Upper lobe of right lung (tissue), 1 donor: ENCODE data around the gene USP53. TPM values are rescaled to one million over a fixed set of nuclear protein-coding genes. Genes with fewer than 3 reads are reported as not detected.

Experiments
- ATAC-seq: fragments of 200-7000 bp; cut with Tn5 transposase; one replicate; pipeline ENCODE4 v1.9.1; 2020; ENCODE audit warnings: mild to moderate bottlenecking, moderate library complexity
- DNase-seq: peaks from one replicate; pipeline ENCODE4 v3.0.0-alpha.2; 2020
- H3K27ac ChIP-seq: fragments of 200-600 bp; one replicate; pipeline ENCODE4 v1.8.0; 2022
- H3K27me3 ChIP-seq: fragments of 200-600 bp; one replicate; pipeline ENCODE4 v1.8.0; 2022; ENCODE audit warnings: mild to moderate bottlenecking
- H3K36me3 ChIP-seq: fragments of 200-600 bp; one replicate; pipeline ENCODE4 v1.8.0; 2022
- H3K4me1 ChIP-seq: fragments of 200-600 bp; one replicate; pipeline ENCODE4 v1.8.0; 2022
- H3K4me3 ChIP-seq: fragments of 200-600 bp; one replicate; pipeline ENCODE4 v1.8.0; 2022; ENCODE audit warnings: mild to moderate bottlenecking
- H3K9me3 ChIP-seq: fragments of 200-600 bp; one replicate; pipeline ENCODE4 v1.8.0; 2022
- intact Hi-C: fragments of 100-400 bp; cut with DNase I; formaldehyde crosslinking; loops from one replicate; pipeline ENCODE4 v1.11.0; 2022
- total RNA-seq: library from RNA; stranded (reverse); fragmentation: NEBNext Ultra II Directional; extraction: Animal tissue kit (Norgen Biotek cat#: 25700); gene quantifications from one replicate; pipeline ENCODE4 v1.2.1, GENCODE V29; 2021
- TF ChIP-seq, protein P1 (sequence below): fragments of 200-600 bp; IDR thresholded peaks from one replicate; pipeline ENCODE4 v1.8.0; 2022; ENCODE audit warnings: antibody characterized with exemption
- donor health status: DM: no; HTN: yes; CAD: no; lungs with severe emphysema.

Gene USP53
- total RNA-seq, 1 donor from 2014 or later = 80.5 TPM

DNA sequence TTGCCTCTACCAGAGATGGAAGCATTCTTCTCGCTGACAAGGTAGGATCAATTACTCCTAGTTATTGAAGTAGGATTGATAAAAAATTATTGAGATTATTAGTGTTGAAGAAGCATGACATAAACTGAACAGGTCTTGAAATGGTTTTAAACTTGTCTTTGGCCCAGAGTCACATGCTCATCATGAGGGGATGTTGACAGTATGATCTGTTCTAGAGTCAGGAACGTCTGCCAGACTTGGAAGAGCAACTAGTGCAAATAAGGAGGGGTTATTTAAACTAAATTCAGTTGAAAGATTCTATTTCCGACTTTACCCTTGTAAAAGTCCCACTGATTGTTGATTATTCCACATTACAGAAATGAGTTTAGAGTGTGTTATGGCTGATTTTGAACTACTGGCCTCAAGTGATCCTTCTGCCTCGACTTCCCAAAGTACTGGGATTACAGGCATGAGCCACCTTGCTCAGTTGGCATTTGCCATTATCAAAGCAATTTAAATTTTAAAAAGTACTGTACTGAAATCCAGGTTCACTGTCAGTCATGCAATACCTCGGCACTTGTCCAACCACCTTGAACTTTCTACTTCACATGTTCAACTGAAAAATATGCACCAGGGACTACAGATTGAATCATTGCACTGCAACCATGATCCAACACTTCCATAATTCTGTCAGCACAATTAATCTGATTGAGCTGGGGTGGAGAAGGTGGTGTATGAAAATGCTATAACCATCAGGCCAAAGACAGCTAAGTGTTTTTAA is 89.7 kb downstream of the USP53 start:
- H3K36me3 ChIP-seq = peaks cover 12% of the 10 kb centered on the region
- H3K9me3 ChIP-seq = no peaks in the 10 kb centered on the region
- DNase-seq = no peak
- TF ChIP-seq, protein P1, sequence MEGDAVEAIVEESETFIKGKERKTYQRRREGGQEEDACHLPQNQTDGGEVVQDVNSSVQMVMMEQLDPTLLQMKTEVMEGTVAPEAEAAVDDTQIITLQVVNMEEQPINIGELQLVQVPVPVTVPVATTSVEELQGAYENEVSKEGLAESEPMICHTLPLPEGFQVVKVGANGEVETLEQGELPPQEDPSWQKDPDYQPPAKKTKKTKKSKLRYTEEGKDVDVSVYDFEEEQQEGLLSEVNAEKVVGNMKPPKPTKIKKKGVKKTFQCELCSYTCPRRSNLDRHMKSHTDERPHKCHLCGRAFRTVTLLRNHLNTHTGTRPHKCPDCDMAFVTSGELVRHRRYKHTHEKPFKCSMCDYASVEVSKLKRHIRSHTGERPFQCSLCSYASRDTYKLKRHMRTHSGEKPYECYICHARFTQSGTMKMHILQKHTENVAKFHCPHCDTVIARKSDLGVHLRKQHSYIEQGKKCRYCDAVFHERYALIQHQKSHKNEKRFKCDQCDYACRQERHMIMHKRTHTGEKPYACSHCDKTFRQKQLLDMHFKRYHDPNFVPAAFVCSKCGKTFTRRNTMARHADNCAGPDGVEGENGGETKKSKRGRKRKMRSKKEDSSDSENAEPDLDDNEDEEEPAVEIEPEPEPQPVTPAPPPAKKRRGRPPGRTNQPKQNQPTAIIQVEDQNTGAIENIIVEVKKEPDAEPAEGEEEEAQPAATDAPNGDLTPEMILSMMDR = no peak
- H3K4me3 ChIP-seq = no peak overlapping the region
- no peak overlapping the region for H3K27ac ChIP-seq
- no peaks in the 10 kb centered on the region for H3K27me3 ChIP-seq
- peaks cover 19% of the 10 kb centered on the region for H3K4me1 ChIP-seq
- intact Hi-C loops = no loop called here
- no peak for ATAC-seq

DNA sequence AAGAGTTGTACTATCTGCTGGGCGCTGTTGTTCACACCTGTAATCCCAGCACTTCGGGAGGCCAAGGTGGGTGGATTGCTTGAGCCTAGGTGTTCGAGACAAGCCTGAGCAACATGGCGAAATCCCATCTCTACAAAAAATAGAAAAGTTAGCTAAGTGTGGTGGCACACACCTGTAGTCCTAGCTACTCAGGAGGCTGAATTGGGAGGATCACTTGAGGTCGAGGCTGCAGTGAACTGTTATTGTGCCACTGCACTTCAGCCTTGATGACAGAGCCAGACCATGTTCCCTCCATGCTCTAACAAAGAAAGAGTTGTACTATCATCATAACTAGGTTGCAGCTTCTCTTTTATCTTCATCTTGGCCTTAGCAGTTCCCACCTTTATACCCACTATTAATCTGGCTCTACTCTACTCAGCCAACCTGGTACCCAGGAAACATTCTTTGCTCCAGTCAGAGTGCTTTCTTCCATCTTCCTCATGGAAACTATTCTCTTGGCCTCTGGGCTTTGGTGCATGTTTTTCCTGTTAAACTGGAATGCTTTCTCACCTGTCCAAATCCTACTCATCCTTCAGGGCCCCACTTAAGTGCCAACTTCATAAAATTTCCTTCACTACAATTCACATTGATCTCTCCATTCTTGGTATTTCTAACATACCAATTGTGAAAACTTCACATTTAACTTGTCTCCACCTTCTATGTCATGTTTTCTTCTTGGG is 91.2 kb downstream of the USP53 start:
- ATAC-seq (no peak), DNase-seq (no peak)
- TF ChIP-seq, protein P1 = no peak
- intact Hi-C loops = no loop called here
- no peaks in the 10 kb centered on the region for H3K36me3 ChIP-seq
- H3K4me1 ChIP-seq = peaks cover 4% of the 10 kb centered on the region
- no peaks in the 10 kb centered on the region for H3K27me3 ChIP-seq
- H3K27ac ChIP-seq = no peak overlapping the region
- H3K9me3 ChIP-seq = no peaks in the 10 kb centered on the region
- H3K4me3 ChIP-seq = no peak overlapping the region

DNA sequence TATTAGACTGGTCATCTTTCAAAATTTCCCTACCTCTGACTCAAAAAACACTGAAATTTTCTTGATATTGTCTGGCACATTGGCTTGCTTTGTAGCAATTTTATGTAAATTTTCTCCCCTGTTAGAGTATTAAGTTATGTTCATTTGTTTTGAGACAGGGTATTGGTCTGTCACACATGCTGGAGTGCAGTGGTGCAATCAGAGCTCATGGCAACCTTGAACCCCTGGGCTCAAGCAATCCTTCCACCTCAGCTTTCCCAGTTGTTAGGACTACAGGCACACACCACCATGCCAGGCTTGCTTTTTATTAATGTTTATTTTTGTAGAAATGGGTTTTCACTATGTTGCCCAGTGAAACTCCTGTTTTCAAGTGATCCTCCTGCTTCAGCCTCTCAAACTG is 91.9 kb downstream of the USP53 start:
- intact Hi-C loops = no loop called here
- DNase-seq (no peak), ATAC-seq (no peak)
- TF ChIP-seq, protein P1 = no peak
- Histone ChIP-seq H3K4me3 (no peak overlapping the region), H3K27me3 (no peaks in the 10 kb centered on the region), H3K36me3 (no peaks in the 10 kb centered on the region), H3K4me1 (no peaks in the 10 kb centered on the region), H3K27ac (no peak overlapping the region), H3K9me3 (no peaks in the 10 kb centered on the region)

DNA sequence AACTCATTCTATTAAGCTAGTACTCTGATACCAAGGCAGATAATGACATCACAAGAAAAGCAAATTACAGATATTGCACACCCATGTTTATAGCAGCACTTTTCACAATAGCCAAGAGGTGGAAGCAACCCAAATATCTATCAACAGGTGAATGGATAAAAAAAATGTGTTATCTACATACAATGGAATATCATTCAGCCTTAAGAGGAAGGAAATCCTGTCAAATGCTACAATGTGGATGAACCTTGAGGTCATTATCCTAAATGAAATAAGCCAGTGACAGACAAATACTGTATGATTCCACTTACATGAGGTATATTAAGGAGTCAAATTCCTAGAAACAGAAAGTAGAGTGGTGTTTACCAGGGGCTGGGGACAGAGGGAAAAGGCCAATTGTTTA is 95.1 kb downstream of the USP53 start:
- intact Hi-C loops = no loop called here
- no peaks in the 10 kb centered on the region for H3K27me3 ChIP-seq
- no peak overlapping the region for H3K4me3 ChIP-seq
- no peak overlapping the region for H3K27ac ChIP-seq
- DNase-seq (no peak), ATAC-seq (no peak)
- no peaks in the 10 kb centered on the region for H3K4me1 ChIP-seq
- TF ChIP-seq, protein P1 = no peak
- H3K9me3 ChIP-seq = no peaks in the 10 kb centered on the region
- no peaks in the 10 kb centered on the region for H3K36me3 ChIP-seq

DNA sequence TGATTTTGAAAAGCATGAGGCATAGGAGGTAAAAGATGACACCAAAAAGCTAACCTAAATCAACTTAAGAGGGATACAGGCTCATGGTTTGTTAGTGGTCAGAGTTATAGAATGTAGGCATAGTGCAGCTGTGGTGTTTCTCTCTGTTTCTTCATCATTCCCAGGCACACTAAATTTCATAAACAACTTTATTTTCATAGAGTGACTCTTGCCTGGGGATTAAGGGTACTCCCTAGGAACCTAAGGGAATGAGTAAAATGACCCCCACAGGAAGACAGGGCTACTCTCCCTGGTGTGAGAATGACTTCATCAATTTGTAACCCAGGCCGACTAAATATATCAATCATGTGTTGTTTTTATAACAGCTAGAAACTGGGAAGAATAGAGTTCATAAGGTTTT is 98.3 kb downstream of the USP53 start:
- Histone ChIP-seq H3K36me3 (no peaks in the 10 kb centered on the region), H3K27me3 (no peaks in the 10 kb centered on the region), H3K9me3 (no peaks in the 10 kb centered on the region), H3K27ac (no peak overlapping the region), H3K4me1 (no peaks in the 10 kb centered on the region), H3K4me3 (no peak overlapping the region)
- DNase-seq = no peak
- intact Hi-C loops = no loop called here
- TF ChIP-seq, protein P1 = no peak
- ATAC-seq = no peak
